Measurements from ENCODE around the gene ITPRID1.

ITPRID1 gene

GRCh38 chr7:31495653-31496052 is 18.2 kb upstream of the ITPRID1 start:
- no peaks in the 10 kb centered on the region for H3K36me3 ChIP-seq
- H4K20me1 ChIP-seq = no peaks in the 10 kb centered on the region
- no peak overlapping the region for H3K4me3 ChIP-seq
- peaks cover 0 to 11% (median 0%) of the 10 kb centered on the region in 11 experiments; a peak in 2 of 22 replicates for H3K9me3 ChIP-seq (replicated peaks in 1 of 11)
- TF ChIP-seq Cebpa-rat (IDR thresholded peaks at IDR 0.05) = no peak
- H3K9ac ChIP-seq = no peak overlapping the region
- no peak overlapping the region for H3K27ac ChIP-seq
- H3K4me2 ChIP-seq = no peak overlapping the region
- peaks cover 0 to 33% (median 20%) of the 10 kb centered on the region in 10 experiments; a peak in 14 of 20 replicates for H3K4me1 ChIP-seq
- no peaks in the 10 kb centered on the region for H3K27me3 ChIP-seq

DNA sequence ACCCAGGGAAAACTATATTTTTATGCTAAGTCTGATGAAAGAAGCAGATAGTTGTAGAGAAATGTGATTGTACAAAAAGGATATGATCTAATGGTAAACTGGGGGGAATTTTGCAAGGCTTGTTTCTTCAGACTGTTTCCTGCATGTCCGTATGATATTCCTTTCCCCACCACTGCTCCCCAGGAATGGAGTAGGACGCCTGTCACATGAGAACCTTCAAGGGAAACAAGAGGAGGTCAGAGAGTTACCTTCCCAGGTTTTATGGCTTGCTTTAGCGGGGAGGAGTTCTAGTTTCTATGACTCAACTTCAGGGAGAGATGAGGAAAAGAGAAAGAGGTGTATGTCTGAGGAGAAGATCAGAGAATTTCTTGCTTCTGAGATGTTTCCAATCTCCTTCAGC is 16.4 kb upstream of the ITPRID1 start:
- H3K4me1 ChIP-seq = peaks cover 0 to 27% (median 20%) of the 10 kb centered on the region in 10 experiments; a peak in 14 of 20 replicates
- no peaks in the 10 kb centered on the region for H3K27me3 ChIP-seq
- H3K4me3 ChIP-seq = no peak overlapping the region
- TF ChIP-seq Cebpa-rat (IDR thresholded peaks at IDR 0.05) = no peak
- no peaks in the 10 kb centered on the region for H3K36me3 ChIP-seq
- no peaks in the 10 kb centered on the region for H4K20me1 ChIP-seq
- no peak overlapping the region for H3K4me2 ChIP-seq
- H3K9me3 ChIP-seq (replicated peaks in 1 of 11) = peaks cover 0 to 11% (median 0%) of the 10 kb centered on the region in 11 experiments; a peak in 2 of 22 replicates
- H3K9ac ChIP-seq = no peak overlapping the region
- no peak overlapping the region for H3K27ac ChIP-seq

DNA sequence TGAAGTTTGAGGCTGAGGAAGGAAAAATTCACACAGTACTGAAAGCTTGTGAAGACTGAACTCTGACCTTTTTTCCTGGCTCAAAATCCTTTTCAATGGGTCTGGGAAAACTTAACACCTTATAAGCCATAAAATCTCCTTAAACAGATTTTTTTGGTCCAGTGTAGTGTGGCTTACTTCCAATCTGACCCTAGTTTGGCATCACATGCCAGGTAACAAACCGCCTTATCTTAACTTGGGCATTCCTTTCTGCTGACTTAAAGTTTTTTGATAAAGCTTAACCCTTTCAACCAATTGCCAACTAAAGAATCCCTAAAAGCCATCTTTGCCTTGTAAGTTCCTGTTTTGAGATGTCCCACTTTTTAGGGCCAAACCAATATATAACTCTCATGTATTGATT is 13.2 kb upstream of the ITPRID1 start:
- Histone ChIP-seq H3K4me3 (no peak overlapping the region), H3K9me3 (replicated peaks in 1 of 11) (peaks cover 0 to 9% (median 0%) of the 10 kb centered on the region in 11 experiments; a peak in 2 of 22 replicates), H3K27me3 (no peaks in the 10 kb centered on the region), H4K20me1 (no peaks in the 10 kb centered on the region), H3K4me1 (no peaks in the 10 kb centered on the region), H3K27ac (no peak overlapping the region), H3K36me3 (no peaks in the 10 kb centered on the region), H3K4me2 (no peak overlapping the region), H3K9ac (no peak overlapping the region)
- no peak for TF ChIP-seq Cebpa-rat (IDR thresholded peaks at IDR 0.05)

DNA sequence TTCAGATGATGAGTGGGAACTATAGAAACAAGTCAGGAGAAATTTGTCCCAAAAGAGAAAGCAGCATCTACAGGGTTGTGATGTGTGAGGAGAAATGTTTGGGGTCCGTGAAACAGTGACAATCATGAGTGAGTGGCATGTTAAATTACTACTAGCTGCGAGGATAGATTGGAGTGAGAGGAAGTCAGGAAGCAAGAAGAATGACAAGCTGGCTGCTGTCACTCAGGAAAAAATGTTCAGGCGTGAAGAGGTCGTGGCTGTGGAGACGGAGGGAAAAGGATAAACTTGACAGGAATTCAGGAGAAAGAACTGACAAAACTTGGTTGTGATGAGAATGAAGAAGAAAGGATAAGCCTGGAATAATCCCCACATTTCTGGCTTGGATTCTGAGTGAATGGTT is 5.1 kb upstream of the ITPRID1 start:
- Histone ChIP-seq H3K4me1 (no peaks in the 10 kb centered on the region), H3K9me3 (replicated peaks in 1 of 11) (no peaks in the 10 kb centered on the region; a peak in 1 of 22 replicates), H4K20me1 (no peaks in the 10 kb centered on the region), H3K4me3 (no peak overlapping the region), H3K9ac (no peak overlapping the region), H3K27me3 (no peaks in the 10 kb centered on the region), H3K27ac (no peak overlapping the region), H3K4me2 (no peak overlapping the region), H3K36me3 (no peaks in the 10 kb centered on the region)
- no peak for TF ChIP-seq Cebpa-rat (IDR thresholded peaks at IDR 0.05)

- no peak overlapping the region for H3K4me3 ChIP-seq
- H3K4me1 ChIP-seq = no peaks in the 10 kb centered on the region
- no peak overlapping the region for H3K27ac ChIP-seq
- H3K9me3 ChIP-seq (replicated peaks in 1 of 11) = peaks cover 1 to 17% (median 13%) of the 10 kb centered on the region in 11 experiments; a peak in 21 of 22 replicates
- no peaks in the 10 kb centered on the region for H3K36me3 ChIP-seq
- H3K9ac ChIP-seq = no peak overlapping the region
- no peaks in the 10 kb centered on the region for H4K20me1 ChIP-seq
- H3K27me3 ChIP-seq = no peaks in the 10 kb centered on the region
- no peak for TF ChIP-seq Cebpa-rat (IDR thresholded peaks at IDR 0.05)
- no peak overlapping the region for H3K4me2 ChIP-seq
Measured at GRCh38 chr7:31512166-31512565, 1.7 kb upstream of the ITPRID1 start.

DNA sequence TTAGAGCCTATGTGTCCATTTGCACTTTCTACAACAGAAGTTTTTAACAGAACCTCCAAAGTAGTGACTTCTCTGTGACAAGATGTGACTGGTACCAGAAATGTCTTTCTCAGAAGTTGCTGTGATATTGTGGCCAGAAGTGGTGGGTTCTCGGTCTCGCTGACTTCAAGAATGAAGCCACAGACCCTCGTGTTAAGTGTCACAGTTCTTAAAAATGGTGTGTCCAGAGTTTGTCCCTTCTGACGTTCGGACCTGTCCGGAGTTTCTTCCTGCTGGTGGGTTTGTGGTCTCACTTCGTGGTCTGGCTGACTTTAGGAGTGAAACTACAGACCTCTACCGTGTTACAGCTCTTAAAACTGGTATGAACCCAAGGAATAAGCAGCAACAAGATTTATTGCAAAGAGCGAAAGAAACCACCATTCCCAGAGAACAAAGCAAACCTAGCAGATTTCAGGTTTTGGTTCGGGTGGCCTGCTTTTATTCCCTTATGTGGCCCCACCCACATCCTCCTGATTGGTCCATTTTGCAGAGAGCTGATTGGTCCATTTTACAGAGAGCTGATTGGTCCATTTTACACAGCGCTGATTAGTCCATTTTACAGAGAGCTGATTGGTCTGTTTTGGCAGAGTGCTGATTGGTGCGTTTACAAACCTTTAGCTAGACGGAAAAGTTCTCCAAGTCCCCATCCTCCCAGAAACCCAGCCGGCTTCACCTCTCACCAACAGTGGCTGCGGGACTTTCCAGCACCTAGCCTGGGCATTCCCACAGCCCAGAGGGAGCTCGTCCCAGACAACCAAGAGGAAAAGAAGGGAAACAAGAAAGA is 3.0 kb downstream of the ITPRID1 start:
- Histone ChIP-seq H3K9me3 (replicated peaks in 1 of 11) (peaks cover 7 to 23% (median 19%) of the 10 kb centered on the region in 11 experiments; a peak in 21 of 22 replicates), H3K9ac (no peak overlapping the region), H3K27ac (no peak overlapping the region), H3K4me2 (no peak overlapping the region), H3K4me3 (no peak overlapping the region), H4K20me1 (no peaks in the 10 kb centered on the region), H3K36me3 (no peaks in the 10 kb centered on the region), H3K27me3 (no peaks in the 10 kb centered on the region), H3K4me1 (no peaks in the 10 kb centered on the region)
- TF ChIP-seq Cebpa-rat (IDR thresholded peaks at IDR 0.05) = no peak

GRCh38 chr7:31517513-31517912 is 3.6 kb downstream of the ITPRID1 start:
- H3K4me2 ChIP-seq = no peak overlapping the region
- no peak overlapping the region for H3K4me3 ChIP-seq
- H3K27me3 ChIP-seq = no peaks in the 10 kb centered on the region
- no peak overlapping the region for H3K9ac ChIP-seq
- peaks cover 7 to 23% (median 19%) of the 10 kb centered on the region in 11 experiments; a peak in 21 of 22 replicates for H3K9me3 ChIP-seq (replicated peaks in 1 of 11)
- H4K20me1 ChIP-seq = no peaks in the 10 kb centered on the region
- H3K4me1 ChIP-seq = no peaks in the 10 kb centered on the region
- no peaks in the 10 kb centered on the region for H3K36me3 ChIP-seq
- TF ChIP-seq Cebpa-rat (IDR thresholded peaks at IDR 0.05) = no peak
- H3K27ac ChIP-seq = no peak overlapping the region

DNA sequence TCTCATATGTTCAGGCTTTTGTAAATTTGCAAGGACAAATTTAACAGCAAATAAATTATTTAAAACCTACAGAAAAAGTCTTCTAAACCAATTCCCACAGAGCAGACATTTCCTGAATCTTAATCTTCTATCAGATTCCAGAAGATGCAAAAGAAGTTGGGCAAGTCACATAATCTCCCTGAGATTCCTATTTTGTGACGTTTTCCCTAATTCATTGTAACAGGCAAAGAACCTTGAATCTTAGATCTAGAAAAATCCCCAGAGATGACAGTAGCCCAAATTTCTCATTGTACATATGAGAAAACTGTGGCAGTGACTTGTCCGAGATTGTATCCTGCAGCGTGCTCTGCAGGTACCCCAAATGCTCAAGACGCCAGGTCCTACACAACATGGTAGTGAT is 4.9 kb downstream of the ITPRID1 start:
- Histone ChIP-seq H3K4me2 (no peak overlapping the region), H3K9me3 (replicated peaks in 1 of 11) (peaks cover 7 to 23% (median 19%) of the 10 kb centered on the region in 11 experiments; a peak in 21 of 22 replicates), H3K27ac (no peak overlapping the region), H3K9ac (no peak overlapping the region), H3K36me3 (no peaks in the 10 kb centered on the region), H4K20me1 (no peaks in the 10 kb centered on the region), H3K4me1 (no peaks in the 10 kb centered on the region), H3K27me3 (no peaks in the 10 kb centered on the region), H3K4me3 (no peak overlapping the region)
- TF ChIP-seq Cebpa-rat (IDR thresholded peaks at IDR 0.05) = no peak

GRCh38 chr7:31521336-31522010 is 7.6 kb downstream of the ITPRID1 start:
- H3K9me3 ChIP-seq (replicated peaks in 1 of 11) = peaks cover 6 to 13% (median 10%) of the 10 kb centered on the region in 11 experiments; a peak in 19 of 22 replicates
- no peak overlapping the region for H3K4me3 ChIP-seq
- no peaks in the 10 kb centered on the region for H3K4me1 ChIP-seq
- no peak overlapping the region for H3K9ac ChIP-seq
- H4K20me1 ChIP-seq = no peaks in the 10 kb centered on the region
- H3K27ac ChIP-seq = no peak overlapping the region
- no peak for TF ChIP-seq Cebpa-rat (IDR thresholded peaks at IDR 0.05)
- H3K27me3 ChIP-seq = no peaks in the 10 kb centered on the region
- no peaks in the 10 kb centered on the region for H3K36me3 ChIP-seq
- H3K4me2 ChIP-seq = no peak overlapping the region
